H1 (cell line): ENCODE measurements around the gene ANK2. TPM values are rescaled to one million over a fixed set of nuclear protein-coding genes. Genes with fewer than 3 reads are reported as not detected.
A peak's percentile ranks its signal among the peaks of the same experiment; 100 is the strongest.

ENCODE experiments used
- CTCF ChIA-PET: fragments of 300-600 bp; sonication (Branson Sonifier 250); formaldehyde crosslinking; loops from one replicate; lab custom pipeline; 2021; ENCODE audit not compliant: partially characterized antibody; lab: Charles Lee
- POLR2A ChIA-PET: fragments of 300-600 bp; sonication (Branson Sonifier 250); formaldehyde crosslinking; loops from one replicate; lab custom pipeline; 2021; ENCODE audit warnings: inconsistent platforms; ENCODE audit not compliant: partially characterized antibody; lab: Charles Lee
- DNase-seq, 2 experiments: peaks; one replicate each; pipeline versions ENCODE4 v3.0.0 to v3.0.0-alpha.2; 2010 to 2022; ENCODE audit warnings: low spot score in 2 of 2, low read depth in 1 of 2, mixed read lengths in 1 of 2
- FAIRE-seq: peaks from 2 replicates; lab custom pipeline; 2011; peaks lifted over from hg19 to GRCh38; lab: Jason Lieb, UNC
- H2AFZ ChIP-seq: 2 replicates; pipeline ENCODE4 v1.8.1; 2012; ENCODE audit warnings: low read length, inconsistent platforms
- H2AK5ac ChIP-seq: 2 replicates; pipeline ENCODE4 v1.6.1; 2013; ENCODE audit warnings: low read depth, low read length
- H2BK120ac ChIP-seq: replicated peaks from 2 replicates; pipeline ENCODE3; 2013; ENCODE audit warnings: low read depth, low read length, inconsistent platforms
- H2BK12ac ChIP-seq: 2 replicates; pipeline ENCODE4 v1.6.1; 2013; ENCODE audit warnings: low read depth, low read length
- H2BK15ac ChIP-seq: 2 replicates; pipeline ENCODE4 v1.6.1; 2013; ENCODE audit warnings: low read length
- H2BK20ac ChIP-seq: 2 replicates; pipeline ENCODE4 v1.6.1; 2013; ENCODE audit warnings: low read length
- H2BK5ac ChIP-seq: 2 replicates; pipeline ENCODE4 v1.6.1; 2013; ENCODE audit warnings: low read depth, low read length
- H3K14ac ChIP-seq: 2 replicates; pipeline ENCODE4 v1.6.1; 2013; ENCODE audit warnings: inconsistent platforms; ENCODE audit not compliant: insufficient read length
- H3K18ac ChIP-seq: 2 replicates; pipeline ENCODE4 v1.6.1; 2013; ENCODE audit warnings: low read length; ENCODE audit errors: extremely low read depth
- H3K23ac ChIP-seq: 2 replicates; pipeline ENCODE4 v1.6.1; 2013; ENCODE audit warnings: inconsistent platforms; ENCODE audit not compliant: insufficient read length
- H3K23me2 ChIP-seq: 2 replicates; pipeline ENCODE4 v1.6.1; 2013; ENCODE audit warnings: low read depth, low read length
- H3K27ac ChIP-seq: 2 replicates; pipeline ENCODE4 v1.6.1; 2011; ENCODE audit warnings: low read depth, low read length, inconsistent platforms
- H3K27me3 ChIP-seq, 4 experiments: replicated peaks in 1 of 4; 1 replicate in 1 of 4; 2 replicates in 3 of 4; pipeline versions ENCODE4 v1.6.1 to v1.8.1; 2011 to 2013; ENCODE audit warnings: low read length in 3 of 4, mild to moderate bottlenecking in 3 of 4, inconsistent platforms in 2 of 4, mixed read lengths in 2 of 4, moderate library complexity in 1 of 4; ENCODE audit not compliant: control insufficient read depth in 3 of 4, insufficient read depth in 3 of 4; ENCODE audit errors: extremely low read depth in 1 of 4
- H3K36me3 ChIP-seq, 4 experiments: 2 replicates each; pipeline versions ENCODE4 v1.6.1 to v1.8.1; 2011 to 2013; ENCODE audit warnings: mild to moderate bottlenecking in 4 of 4, low read length in 3 of 4, moderate library complexity in 2 of 4, control low read depth in 1 of 4, inconsistent platforms in 1 of 4; ENCODE audit not compliant: insufficient read depth in 4 of 4, control insufficient read depth in 2 of 4
- H3K4ac ChIP-seq: replicated peaks from 2 replicates; pipeline ENCODE3; 2013; ENCODE audit warnings: low read length, low read depth, mixed read lengths, inconsistent platforms; ENCODE audit not compliant: insufficient read length
- H3K4me1 ChIP-seq, 4 experiments: replicated peaks in 1 of 4; 1 replicate in 1 of 4; 2 replicates in 3 of 4; pipeline versions ENCODE4 v1.6.1 to v1.8.1; 2011 to 2013; ENCODE audit warnings: low read length in 3 of 4, inconsistent platforms in 2 of 4, mixed read lengths in 1 of 4; ENCODE audit not compliant: insufficient read depth in 4 of 4, control insufficient read depth in 3 of 4
- H3K4me2 ChIP-seq, 2 experiments: 2 replicates each; pipeline versions ENCODE4 v1.6.1 to v1.8.1; 2011 to 2013; ENCODE audit warnings: low read depth in 2 of 2, low read length in 2 of 2, control low read depth in 1 of 2, inconsistent platforms in 1 of 2, mild to moderate bottlenecking in 1 of 2; ENCODE audit not compliant: insufficient read depth in 1 of 2
- H3K4me3 ChIP-seq, 4 experiments: fragments of 200-600, 300-600 bp in 1 of 4; sonication (generic), shearing (Covaris generic), sonication (Bioruptor Twin) in 1 of 4; 2 replicates each; pipeline versions ENCODE4 v1.5.1 to v1.8.1; 2011 to 2016; ENCODE audit warnings: low read length in 4 of 4, low read depth in 3 of 4, control low read depth in 2 of 4, inconsistent platforms in 2 of 4, mild to moderate bottlenecking in 2 of 4, mixed read lengths in 1 of 4, moderate library complexity in 1 of 4; ENCODE audit not compliant: insufficient read depth in 2 of 4; ENCODE audit errors: extremely low read depth in 1 of 4
- H3K56ac ChIP-seq: replicated peaks from 2 replicates; pipeline ENCODE3; 2013; ENCODE audit warnings: low read depth, mild to moderate bottlenecking, mixed read lengths, low read length, inconsistent platforms; ENCODE audit not compliant: insufficient read length
- H3K79me1 ChIP-seq: 2 replicates; pipeline ENCODE4 v1.6.1; 2013; ENCODE audit warnings: low read depth, low read length, control low read depth
- H3K79me2 ChIP-seq, 2 experiments: 2 replicates each; pipeline versions ENCODE4 v1.6.1 to v1.8.1; 2012 to 2013; ENCODE audit warnings: low read length in 2 of 2, mild to moderate bottlenecking in 2 of 2, inconsistent platforms in 1 of 2; ENCODE audit not compliant: insufficient read depth in 2 of 2, control insufficient read depth in 1 of 2
- H3K9ac ChIP-seq, 4 experiments: replicated peaks in 1 of 4; 1 replicate in 1 of 4; 2 replicates in 3 of 4; pipeline versions ENCODE4 v1.6.1 to v1.8.1; 2011 to 2013; ENCODE audit warnings: low read depth in 3 of 4, low read length in 3 of 4, control low read depth in 2 of 4, mild to moderate bottlenecking in 2 of 4, moderate library complexity in 2 of 4, inconsistent platforms in 1 of 4; ENCODE audit errors: extremely low read depth in 1 of 4
- H3K9me3 ChIP-seq, 2 experiments: 2 replicates each; pipeline versions ENCODE4 v1.6.1 to v1.8.1; 2012 to 2013; ENCODE audit warnings: mild to moderate bottlenecking in 2 of 2, moderate library complexity in 2 of 2, control low read depth in 1 of 2, inconsistent platforms in 1 of 2, low read depth in 1 of 2, low read length in 1 of 2, mixed read lengths in 1 of 2; ENCODE audit not compliant: insufficient read depth in 2 of 2
- H4K20me1 ChIP-seq, 2 experiments: replicated peaks in 1 of 2; 2 replicates each; pipeline versions ENCODE3 to v1.8.1; 2011 to 2013; ENCODE audit warnings: inconsistent platforms in 2 of 2, low read length in 2 of 2, mild to moderate bottlenecking in 1 of 2; ENCODE audit not compliant: insufficient read depth in 2 of 2, control insufficient read depth in 1 of 2
- H4K5ac ChIP-seq: 2 replicates; pipeline ENCODE4 v1.6.1; 2013; ENCODE audit warnings: low read length, low read depth, mixed read lengths, inconsistent platforms; ENCODE audit not compliant: insufficient read length
- H4K8ac ChIP-seq: 2 replicates; pipeline ENCODE4 v1.8.0; 2013; ENCODE audit warnings: mild to moderate bottlenecking, moderate library complexity, low read length, inconsistent platforms; ENCODE audit not compliant: insufficient read depth; ENCODE audit errors: extremely low read depth
- H4K91ac ChIP-seq: replicated peaks from 2 replicates; pipeline ENCODE3; 2013; ENCODE audit warnings: low read length, mixed read lengths, inconsistent platforms; ENCODE audit not compliant: insufficient read length
- ATF3 ChIP-seq: IDR thresholded peaks from 2 replicates; pipeline ENCODE4 v1.6.1; 2011; ENCODE audit warnings: low read depth, mild to moderate bottlenecking, low read length; ENCODE audit not compliant: insufficient read depth
- CBX5 ChIP-seq: fragments of 300-800, 300-1000 bp; sonication (generic); IDR thresholded peaks from 2 replicates; pipeline ENCODE4 v1.7.1; 2016; ENCODE audit warnings: antibody characterized with exemption, low read length, low read depth
- CBX8 ChIP-seq: fragments of 300-800, 300-1000 bp; sonication (generic); IDR thresholded peaks from 2 replicates; pipeline ENCODE4 v1.7.1; 2016; ENCODE audit warnings: low read depth, low read length, borderline replicate concordance
- E2F6 ChIP-seq: IDR thresholded peaks from 2 replicates; pipeline ENCODE4 v1.6.1; 2012; ENCODE audit warnings: inconsistent platforms
- EGR1 ChIP-seq: IDR thresholded peaks from 2 replicates; pipeline ENCODE4 v1.6.1; 2011; ENCODE audit warnings: low read depth, low read length, borderline replicate concordance
- FOSL1 ChIP-seq: IDR thresholded peaks from 2 replicates; pipeline ENCODE4 v1.6.1; 2011; ENCODE audit warnings: mild to moderate bottlenecking, low read depth, low read length, moderate library complexity; ENCODE audit not compliant: insufficient read depth
- MAFK ChIP-seq: IDR thresholded peaks from 2 replicates; pipeline ENCODE4 v1.6.1; 2012; ENCODE audit warnings: low read depth, mild to moderate bottlenecking, improper control_type of control experiment, low read length
- NANOG ChIP-seq: IDR thresholded peaks from 2 replicates; pipeline ENCODE4 v1.6.1; 2011; ENCODE audit warnings: low read length, low read depth, mild to moderate bottlenecking, inconsistent platforms; ENCODE audit not compliant: insufficient read depth, poor library complexity, severe bottlenecking
- POLR2AphosphoS5 ChIP-seq: IDR thresholded peaks from 2 replicates; pipeline ENCODE4 v1.6.1; 2011; ENCODE audit warnings: low read depth, low read length
- RAD21 ChIP-seq, 2 experiments: IDR thresholded peaks in 1 of 2; conservative IDR thresholded peaks in 1 of 2; 2 replicates each; pipeline ENCODE4 v1.6.1; 2011; ENCODE audit warnings: low read depth in 2 of 2, low read length in 2 of 2, improper control_type of control experiment in 1 of 2, inconsistent platforms in 1 of 2, mild to moderate bottlenecking in 1 of 2, moderate library complexity in 1 of 2
- SAP30 ChIP-seq: fragments of 300-600 bp; sonication (generic); IDR thresholded peaks from 2 replicates; pipeline ENCODE4 v1.7.1; 2012; ENCODE audit warnings: low read length, moderate library complexity, mild to moderate bottlenecking, inconsistent platforms; ENCODE audit not compliant: insufficient read depth, insufficient replicate concordance
- SP4 ChIP-seq: IDR thresholded peaks from 2 replicates; pipeline ENCODE4 v1.6.1; 2012; ENCODE audit warnings: low read length, inconsistent platforms
- WGBS, 2 experiments: shearing (Covaris generic) in 1 of 2; methylation state at CpG; one replicate each; pipeline versions ENCODE4 v1.1.6 to v1.1.7; 2013 to 2015; ENCODE audit warnings: low lambda C conversion rate in 2 of 2, mixed read lengths in 2 of 2, inconsistent platforms in 1 of 2, low coverage in 1 of 2, missing lambda C conversion rate in 1 of 2; ENCODE audit not compliant: insufficient replicate concordance in 2 of 2, insufficient coverage in 1 of 2, insufficient read length in 1 of 2; ENCODE audit errors: extremely low coverage in 1 of 2, missing lambda C conversion rate in 1 of 2; 5-methylcytosine and 5-hydroxymethylcytosine counted together
- polyA plus RNA-seq, 7 experiments: library from polyadenylated mRNA; depleted of rRNA in 3 of 7; stranded (reverse) in 5 of 7; unstranded in 2 of 7; fragments of >200 nt in 5 of 7; fragments of 200-250 nt in 2 of 7; gene quantifications; 1 replicate in 5 of 7; 2 replicates in 1 of 7; 4 replicates in 1 of 7; pipeline versions ENCODE4 v1.2.1 to v1.2.3, GENCODE V29; 2011 to 2013; ENCODE audit warnings: missing spikeins in 2 of 7, mixed read lengths in 2 of 7
- total RNA-seq: library from RNA; stranded (reverse); fragmentation: NEBNext Ultra II Directional; extraction: Animal tissue kit (Norgen Biotek cat#: 25700); gene quantifications from 2 replicates; pipeline ENCODE4 v1.2.1, GENCODE V29; 2021

Gene ANK2
- total and polyA plus RNA-seq, 2 of the 8 experiments (the other 6 are each of a cell fraction or from before 2014, with no cell fraction given): 14.2 to 35.1 TPM

GRCh38 chr4:113071274-113071673 is 21.8 kb downstream of the ANK2 start:
- H3K4me3 ChIP-seq: no peak overlapping the region
- H3K14ac ChIP-seq: no peak overlapping the region
- WGBS, 2 experiments: 90% methylated on average over 4 of the region's 4 CpGs; no CpG with 5 or more reads in 1 of the 2 experiments
- TF ChIP-seq SP4 (no peak), POLR2AphosphoS5 (no peak), E2F6 (no peak), FOSL1 (no peak), SAP30 (no peak), MAFK (no peak), ATF3 (no peak), CBX8 (no peak), RAD21 (IDR thresholded peaks at IDR 0.05 in 1 of 2, conservative IDR thresholded peaks at IDR 0.05 in 1 of 2; ENCODE audit: low read depth in 2 of 2, low read length in 2 of 2) (no peak), CBX5 (no peak), EGR1 (no peak), NANOG (no peak)

More at GRCh38 chr4:113071274-113071673, 21.8 kb downstream of the ANK2 start:
- Histone ChIP-seq H3K27me3 (peaks cover 0 to 1% (median 0%) of the 10 kb centered on the region in 4 experiments; a peak in 1 of 7 replicates), H4K91ac (no peak overlapping the region), H3K23ac (no peak overlapping the region), H2BK20ac (no peak overlapping the region), H3K18ac (0 out of 2 replicates have a peak overlapping the region, but pooled peaks have one; percentile 12), H3K4me2 (no peak overlapping the region), H3K79me2 (no peaks in the 10 kb centered on the region), H3K23me2 (no peaks in the 10 kb centered on the region), H3K4me1 (peaks cover 0 to 5% (median 2%) of the 10 kb centered on the region in 4 experiments; a peak in 3 of 7 replicates), H4K8ac (no peak overlapping the region), H2AFZ (no peak overlapping the region), H3K4ac (no peak overlapping the region), H2BK120ac (no peak overlapping the region), H4K20me1 (no peaks in the 10 kb centered on the region), H3K36me3 (no peaks in the 10 kb centered on the region), H2BK15ac (no peak overlapping the region), H3K9me3 (no peaks in the 10 kb centered on the region), H2AK5ac (no peak overlapping the region), H3K27ac (no peak overlapping the region), H4K5ac (no peak overlapping the region), H2BK12ac (no peak overlapping the region), H2BK5ac (no peak overlapping the region), H3K79me1 (no peaks in the 10 kb centered on the region; the same call in 1 of the 2 replicates), H3K9ac (no peak overlapping the region), H3K56ac (no peak overlapping the region)
- ChIA-PET POLR2A (interaction anchor here (0.9 kb wide), 1 partner anchor 27 kb away, joined by 3 read pairs; no protein-coding TSS in a partner anchor), CTCF (no interaction called here)
- FAIRE-seq (no peak), DNase-seq (no peak)
